Mucosa of descending colon (tissue), 3 donors: ENCODE results near the gene SLC17A9. TPM values are rescaled to one million over a fixed set of nuclear protein-coding genes. Genes with fewer than 3 reads are reported as not detected.

ENCODE experiments used
- ATAC-seq: fragments of 200-7000 bp; cut with Tn5 transposase; one replicate; pipeline ENCODE4 v1.9.1; 2020; ENCODE audit warnings: mild to moderate bottlenecking, moderate library complexity
- DNase-seq, 3 donors: peaks; one replicate each; pipeline ENCODE4 v3.0.0-alpha.2; 2020
- H3K36me3 ChIP-seq: fragments of 200-600 bp; one replicate; pipeline ENCODE4 v1.8.0; 2021; ENCODE audit warnings: low read depth, mild to moderate bottlenecking
- H3K4me1 ChIP-seq: fragments of 200-600 bp; one replicate; pipeline ENCODE4 v1.8.0; 2021; ENCODE audit warnings: low read depth, mild to moderate bottlenecking
- H3K4me3 ChIP-seq: fragments of 200-600 bp; one replicate; pipeline ENCODE4 v1.8.0; 2021; ENCODE audit warnings: mild to moderate bottlenecking
- H3K9me3 ChIP-seq: fragments of 200-600 bp; one replicate; pipeline ENCODE4 v1.8.0; 2021; ENCODE audit warnings: mild to moderate bottlenecking
- CTCF ChIP-seq: fragments of 200-600 bp; IDR thresholded peaks from one replicate; pipeline ENCODE4 v1.8.0; 2022; ENCODE audit warnings: antibody characterized with exemption, mild to moderate bottlenecking
- intact Hi-C, 2 donors: fragments of 100-400 bp; cut with DNase I in 1 of 2; cut with micrococcal nuclease in 1 of 2; formaldehyde crosslinking; loops; one replicate each; pipeline versions ENCODE4 v1.11.0 to v1.11.1; 2022; cut with DNase I, micrococcal nuclease
- total RNA-seq, 3 donors: library from RNA; stranded (reverse); fragmentation: NEBNext Ultra II Directional in 2 of 3; extraction: Animal tissue kit (Norgen Biotek cat#: 25700) in 2 of 3; gene quantifications; one replicate each; pipeline versions ENCODE4 v1.2.1 to v1.2.4, GENCODE V29; 2021 to 2023
- donor health status: DM: no; HTN: no; CAD: no; lungs with moderate emphysema.
- donor health status: DM: no; HTN: no; CAD: no.
- donor health status: DM: no; HTN: yes; CAD: no.

The SLC17A9 gene
- total RNA-seq, 3 donors from 2014 or later: 4.8 to 22.2 (median 6.4) TPM

- TF ChIP-seq CTCF: no peak
- ATAC-seq (no peak), DNase-seq (no peak)
- Histone ChIP-seq H3K36me3 (no peaks in the 10 kb centered on the region), H3K4me3 (no peak overlapping the region), H3K4me1 (no peaks in the 10 kb centered on the region), H3K9me3 (no peaks in the 10 kb centered on the region)
- intact Hi-C loops: no loop called here
These were observed 34.6 kb downstream of the SLC17A9 start for GRCh38 chr20:62987114-62987513.

- Histone ChIP-seq H3K4me1 (no peaks in the 10 kb centered on the region), H3K9me3 (no peaks in the 10 kb centered on the region), H3K36me3 (no peaks in the 10 kb centered on the region), H3K4me3 (no peak overlapping the region)
- no peak for ATAC-seq
- no peak for DNase-seq
- no peak for TF ChIP-seq CTCF
- intact Hi-C loops: no loop called here
These were observed 36.7 kb downstream of the SLC17A9 start for GRCh38 chr20:62989201-62989601.

- ATAC-seq (no peak), DNase-seq (no peak)
- TF ChIP-seq CTCF: no peak
- intact Hi-C loops: no loop called here
- Histone ChIP-seq H3K4me3 (no peak overlapping the region), H3K4me1 (no peaks in the 10 kb centered on the region), H3K36me3 (no peaks in the 10 kb centered on the region), H3K9me3 (no peaks in the 10 kb centered on the region)
These were observed 37.9 kb downstream of the SLC17A9 start for GRCh38 chr20:62990306-62990825.

GRCh38 chr20:62991196-62991807 is 38.8 kb downstream of the SLC17A9 start:
- H3K9me3 ChIP-seq: no peaks in the 10 kb centered on the region
- ATAC-seq (no peak), DNase-seq (no peak)
- no peak for TF ChIP-seq CTCF
- no peaks in the 10 kb centered on the region for H3K4me1 ChIP-seq
- no peaks in the 10 kb centered on the region for H3K36me3 ChIP-seq
- no peak overlapping the region for H3K4me3 ChIP-seq
- intact Hi-C loops: no loop called here

- no peaks in the 10 kb centered on the region for H3K9me3 ChIP-seq
- H3K36me3 ChIP-seq: no peaks in the 10 kb centered on the region
- TF ChIP-seq CTCF: no peak
- intact Hi-C loops: no loop called here
- no peaks in the 10 kb centered on the region for H3K4me1 ChIP-seq
- DNase-seq: no peak
- no peak overlapping the region for H3K4me3 ChIP-seq
- no peak for ATAC-seq
These were observed 39.4 kb downstream of the SLC17A9 start for GRCh38 chr20:62991863-62992262.
